Mucosa of descending colon (tissue), 3 donors: ENCODE measurements around the gene PTMS. TPM values are rescaled to one million over a fixed set of nuclear protein-coding genes. Genes with fewer than 3 reads are reported as not detected.

ENCODE experiments used
- ATAC-seq: fragments of 200-7000 bp; cut with Tn5 transposase; one replicate; pipeline ENCODE4 v1.9.1; 2020; ENCODE audit warnings: mild to moderate bottlenecking, moderate library complexity
- DNase-seq, 3 donors: peaks; one replicate each; pipeline ENCODE4 v3.0.0-alpha.2; 2020
- H3K36me3 ChIP-seq: fragments of 200-600 bp; one replicate; pipeline ENCODE4 v1.8.0; 2021; ENCODE audit warnings: low read depth, mild to moderate bottlenecking
- H3K4me1 ChIP-seq: fragments of 200-600 bp; one replicate; pipeline ENCODE4 v1.8.0; 2021; ENCODE audit warnings: low read depth, mild to moderate bottlenecking
- H3K4me3 ChIP-seq: fragments of 200-600 bp; one replicate; pipeline ENCODE4 v1.8.0; 2021; ENCODE audit warnings: mild to moderate bottlenecking
- H3K9me3 ChIP-seq: fragments of 200-600 bp; one replicate; pipeline ENCODE4 v1.8.0; 2021; ENCODE audit warnings: mild to moderate bottlenecking
- CTCF ChIP-seq: fragments of 200-600 bp; IDR thresholded peaks from one replicate; pipeline ENCODE4 v1.8.0; 2022; ENCODE audit warnings: antibody characterized with exemption, mild to moderate bottlenecking
- intact Hi-C, 2 donors: fragments of 100-400 bp; cut with DNase I in 1 of 2; cut with micrococcal nuclease in 1 of 2; formaldehyde crosslinking; loops; one replicate each; pipeline versions ENCODE4 v1.11.0 to v1.11.1; 2022; cut with DNase I, micrococcal nuclease
- total RNA-seq, 3 donors: library from RNA; stranded (reverse); fragmentation: NEBNext Ultra II Directional in 2 of 3; extraction: Animal tissue kit (Norgen Biotek cat#: 25700) in 2 of 3; gene quantifications; one replicate each; pipeline versions ENCODE4 v1.2.1 to v1.2.4, GENCODE V29; 2021 to 2023
- donor health status: DM: no; HTN: no; CAD: no; lungs with moderate emphysema.
- donor health status: DM: no; HTN: no; CAD: no.
- donor health status: DM: no; HTN: yes; CAD: no.

PTMS gene
- total RNA-seq, 3 donors from 2014 or later: 116 to 549 (median 122) TPM

GRCh38 chr12:6780573-6780972 lies 14.4 kb downstream of the PTMS start:
- intact Hi-C loops: no loop called here
- ATAC-seq (no peak), DNase-seq (no peak)
- Histone ChIP-seq H3K36me3 (no peaks in the 10 kb centered on the region), H3K9me3 (no peaks in the 10 kb centered on the region), H3K4me1 (peaks cover 18% of the 10 kb centered on the region), H3K4me3 (no peak overlapping the region)
- TF ChIP-seq CTCF: no peak

GRCh38 chr12:6782119-6782518 lies 16.0 kb downstream of the PTMS start:
- H3K36me3 ChIP-seq: no peaks in the 10 kb centered on the region
- H3K4me3 ChIP-seq: no peak overlapping the region
- H3K9me3 ChIP-seq: no peaks in the 10 kb centered on the region
- intact Hi-C loops: no loop called here
- TF ChIP-seq CTCF: no peak
- peaks cover 10% of the 10 kb centered on the region for H3K4me1 ChIP-seq
- ATAC-seq (no peak), DNase-seq (no peak)

- intact Hi-C loops: no loop called here
- no peak for ATAC-seq
- Histone ChIP-seq H3K4me1 (peaks cover 10% of the 10 kb centered on the region), H3K36me3 (no peaks in the 10 kb centered on the region), H3K4me3 (no peak overlapping the region), H3K9me3 (no peaks in the 10 kb centered on the region)
- DNase-seq: no peak
- TF ChIP-seq CTCF: no peak
Measured at GRCh38 chr12:6782850-6783566, 16.8 kb downstream of the PTMS start.

- Histone ChIP-seq H3K9me3 (no peaks in the 10 kb centered on the region), H3K4me3 (no peak overlapping the region), H3K4me1 (peaks cover 4% of the 10 kb centered on the region), H3K36me3 (no peaks in the 10 kb centered on the region)
- DNase-seq (no peak), ATAC-seq (no peak)
- no peak for TF ChIP-seq CTCF
- intact Hi-C loops: no loop called here
Measured at GRCh38 chr12:6783828-6784227, 17.7 kb downstream of the PTMS start.

- no peak for DNase-seq
- no peak for ATAC-seq
- Histone ChIP-seq H3K4me3 (no peak overlapping the region), H3K9me3 (no peaks in the 10 kb centered on the region), H3K36me3 (no peaks in the 10 kb centered on the region), H3K4me1 (no peaks in the 10 kb centered on the region)
- intact Hi-C loops: no loop called here
- TF ChIP-seq CTCF: no peak
Measured at GRCh38 chr12:6784296-6784695, 18.1 kb downstream of the PTMS start.

- Histone ChIP-seq H3K4me3 (no peak overlapping the region), H3K36me3 (no peaks in the 10 kb centered on the region), H3K4me1 (no peaks in the 10 kb centered on the region), H3K9me3 (no peaks in the 10 kb centered on the region)
- no peak for TF ChIP-seq CTCF
- intact Hi-C loops: no loop called here
- ATAC-seq: no peak
- no peak for DNase-seq
Measured at GRCh38 chr12:6784761-6785160, 18.6 kb downstream of the PTMS start.
